Stimulated activated CD8-positive, alpha-beta memory T cell treated with anti-CD3 and anti-CD28 coated beads, Interleukin-15, amount 100 ng/mL, for 24 hours (primary cell): ENCODE measurements around the gene CNTN4.

ENCODE experiments used
- DNase-seq: peaks from one replicate; pipeline ENCODE4 v3.0.0-alpha.2; 2020; ENCODE audit warnings: low read depth

Gene CNTN4

GRCh38 chr3:2597615-2598014, 498.9 kb downstream of the CNTN4 start:
- DNase-seq: no peak

GRCh38 chr3:2599471-2599870, 500.8 kb downstream of the CNTN4 start:
- no peak for DNase-seq

- DNase-seq: no peak
Measured at GRCh38 chr3:2603692-2604289, 505.1 kb downstream of the CNTN4 start.

- DNase-seq: no peak
Measured at GRCh38 chr3:2614578-2614977, 515.9 kb downstream of the CNTN4 start.

GRCh38 chr3:2615080-2615479, 516.4 kb downstream of the CNTN4 start:
- no peak for DNase-seq

- DNase-seq: no peak
Measured at GRCh38 chr3:2623436-2623835, 524.8 kb downstream of the CNTN4 start.

- DNase-seq: no peak
Measured at GRCh38 chr3:2628117-2628516, 529.5 kb downstream of the CNTN4 start.

GRCh38 chr3:2635511-2635910, 536.8 kb downstream of the CNTN4 start:
- DNase-seq: no peak

GRCh38 chr3:2643606-2644005, 544.9 kb downstream of the CNTN4 start:
- no peak for DNase-seq

GRCh38 chr3:2645001-2645400, 546.3 kb downstream of the CNTN4 start:
- DNase-seq: no peak

- DNase-seq: no peak
Measured at GRCh38 chr3:2650746-2651145, 552.1 kb downstream of the CNTN4 start.

GRCh38 chr3:2652386-2652785, 553.7 kb downstream of the CNTN4 start:
- no peak for DNase-seq

GRCh38 chr3:2653706-2654105, 555.0 kb downstream of the CNTN4 start:
- DNase-seq: no peak

GRCh38 chr3:2655229-2655701, 556.6 kb downstream of the CNTN4 start:
- no peak for DNase-seq

GRCh38 chr3:2656806-2657777, 558.4 kb downstream of the CNTN4 start:
- DNase-seq: no peak

GRCh38 chr3:2657971-2658370, 559.3 kb downstream of the CNTN4 start:
- no peak for DNase-seq

- no peak for DNase-seq
Measured at GRCh38 chr3:2659896-2660295, 561.2 kb downstream of the CNTN4 start.

- DNase-seq: no peak
Measured at GRCh38 chr3:2661078-2661477, 562.4 kb downstream of the CNTN4 start.

- no peak for DNase-seq
Measured at GRCh38 chr3:2677501-2677900, 578.8 kb downstream of the CNTN4 start.

- DNase-seq: no peak
Measured at GRCh38 chr3:2680236-2680635, 581.6 kb downstream of the CNTN4 start.

- DNase-seq: no peak
Measured at GRCh38 chr3:2684046-2684445, 585.4 kb downstream of the CNTN4 start.

- no peak for DNase-seq
Measured at GRCh38 chr3:2686816-2687502, 588.3 kb downstream of the CNTN4 start.

- DNase-seq: no peak
Measured at GRCh38 chr3:2697589-2697988, 598.9 kb downstream of the CNTN4 start.
